Suppressor macrophage treated with lipopolysaccharide for 4 hours (primary cell): Measurements from ENCODE around the gene SNRNP25.

Experiments
- DNase-seq: peaks from one replicate; pipeline ENCODE4 v3.0.0-alpha.2; 2020

Gene SNRNP25

GRCh38 chr16:63998-64913 is 10.6 kb downstream of the SNRNP25 start:
- DNase-seq, result no peak

- DNase-seq, result no peak
Measured at GRCh38 chr16:64914-65255, 11.3 kb downstream of the SNRNP25 start.

DNA sequence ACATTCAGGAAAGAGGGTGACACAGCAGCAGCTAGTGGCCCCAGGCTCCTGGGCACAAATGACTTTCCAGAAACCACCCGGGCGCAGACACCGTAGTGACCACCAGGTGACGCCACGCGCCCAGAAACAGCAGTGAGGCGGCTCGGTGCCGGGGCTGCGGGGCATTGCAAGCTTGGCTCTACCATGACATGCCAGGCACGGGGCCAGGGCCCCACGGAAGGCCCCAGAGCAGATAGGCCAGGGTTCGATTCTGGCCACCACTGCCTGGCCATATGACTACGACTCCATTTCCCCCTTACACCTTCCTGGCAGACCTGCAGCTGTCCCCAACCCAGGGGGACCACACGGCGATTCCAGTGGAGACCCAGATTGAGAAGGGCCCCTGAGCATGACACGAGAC is 12.1 kb downstream of the SNRNP25 start:
- DNase-seq, result peak; percentile 88

DNA sequence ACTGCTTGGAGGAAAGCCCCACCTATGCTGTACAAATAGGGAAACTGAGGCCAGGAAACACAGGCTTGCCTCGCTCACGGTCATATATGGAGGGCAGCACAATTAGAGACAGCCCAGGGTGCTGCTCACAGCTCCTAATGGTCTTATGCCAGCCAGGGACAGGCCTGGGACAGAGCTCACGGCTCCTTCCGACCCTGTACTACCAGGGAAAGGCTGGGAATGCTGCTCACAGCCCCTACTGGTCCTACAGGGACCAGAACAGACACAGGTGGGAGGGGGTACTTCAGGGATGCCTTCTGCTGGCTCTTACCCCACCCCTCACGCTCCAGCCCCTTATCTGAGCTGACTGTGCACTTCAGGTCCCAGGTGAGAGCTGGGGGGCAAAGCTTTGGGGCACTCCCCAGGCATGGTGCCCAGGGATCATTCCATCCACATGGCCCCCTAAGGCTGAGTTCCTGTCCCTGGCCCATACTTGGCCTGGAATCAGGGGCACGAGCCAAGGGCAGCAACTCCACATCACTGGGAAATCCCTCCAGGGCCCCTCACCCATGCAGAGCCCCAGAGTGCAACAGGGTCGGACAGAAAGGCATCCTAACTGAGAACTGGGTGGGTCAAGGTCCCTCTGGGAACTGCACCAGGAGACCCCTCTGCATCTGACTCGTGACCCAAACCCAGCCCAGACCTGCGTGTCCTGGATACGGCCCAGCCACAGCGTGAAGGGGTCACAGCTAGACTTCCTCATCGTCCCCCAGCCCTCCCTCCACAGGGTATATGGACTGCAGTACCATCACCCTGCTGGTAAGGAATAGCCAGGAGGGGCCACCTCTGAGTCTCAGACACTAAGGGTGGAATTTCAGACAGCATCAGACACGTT is 12.9 kb downstream of the SNRNP25 start:
- no peak for DNase-seq

DNA sequence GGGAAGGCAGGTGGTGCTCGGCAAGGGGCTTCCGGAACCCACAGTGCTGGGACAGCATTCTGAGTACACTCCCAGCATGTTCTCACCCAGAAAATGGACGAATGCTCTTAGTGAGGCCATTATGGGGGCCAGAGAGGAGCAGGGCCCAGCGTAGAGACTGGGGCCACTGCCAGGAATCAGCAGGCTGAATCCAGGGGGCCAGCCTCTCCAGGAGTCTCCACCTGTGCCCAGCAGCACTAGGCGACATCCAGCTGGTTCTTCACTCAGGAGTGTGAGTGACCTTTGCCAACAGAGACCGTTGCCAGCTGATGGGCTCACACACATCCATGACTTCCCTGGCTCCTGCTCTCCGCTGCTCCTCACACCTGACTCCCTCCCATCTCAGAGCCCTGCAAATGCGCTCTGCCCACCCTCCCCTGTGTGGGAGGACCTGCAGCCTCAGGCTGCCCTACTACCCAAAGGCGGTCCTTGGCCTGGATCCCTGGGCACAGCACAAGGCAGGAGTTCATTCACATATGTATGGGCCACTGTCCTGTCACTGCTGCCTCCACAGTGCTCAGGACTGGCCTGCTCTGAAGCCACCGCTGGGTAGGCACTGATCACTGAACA is 13.7 kb downstream of the SNRNP25 start:
- no peak for DNase-seq

GRCh38 chr16:67884-68789 is 14.5 kb downstream of the SNRNP25 start:
- no peak for DNase-seq

DNA sequence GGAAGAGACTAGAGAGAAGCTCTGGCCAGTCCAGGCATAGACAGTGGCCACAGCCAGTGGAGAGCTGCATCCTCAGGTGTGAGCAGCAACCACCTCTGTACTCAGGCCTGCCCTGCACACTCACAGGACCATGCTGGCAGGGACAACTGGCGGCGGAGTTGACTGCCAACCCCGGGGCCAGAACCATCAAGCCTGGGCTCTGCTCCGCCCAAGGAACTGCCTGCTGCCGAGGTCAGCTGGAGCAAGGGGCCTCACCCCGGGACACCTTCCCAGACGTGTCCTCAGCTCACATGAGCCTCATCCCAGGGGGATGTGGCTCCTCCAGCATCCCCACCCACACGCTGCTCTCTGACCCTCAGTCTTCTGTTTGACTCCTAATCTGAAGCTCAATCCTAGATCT is 15.6 kb downstream of the SNRNP25 start:
- no peak for DNase-seq

DNA sequence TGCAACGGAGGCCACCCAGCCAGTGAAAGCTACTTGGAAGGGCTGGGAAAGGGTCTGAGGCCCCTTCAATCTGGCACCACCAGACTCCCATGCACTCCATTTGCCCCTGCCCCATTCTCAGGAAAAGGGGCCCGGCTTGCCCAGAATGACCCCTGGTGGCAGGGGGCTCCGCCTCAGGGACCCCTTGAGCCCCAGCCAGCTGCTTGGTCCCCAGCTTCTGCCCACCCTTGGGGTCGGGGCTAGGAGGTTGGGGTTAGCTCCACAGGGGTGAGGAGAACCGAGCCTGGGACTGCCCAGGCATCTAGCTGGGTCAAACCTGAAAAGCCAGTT is 17.5 kb downstream of the SNRNP25 start:
- DNase-seq, result no peak

DNA sequence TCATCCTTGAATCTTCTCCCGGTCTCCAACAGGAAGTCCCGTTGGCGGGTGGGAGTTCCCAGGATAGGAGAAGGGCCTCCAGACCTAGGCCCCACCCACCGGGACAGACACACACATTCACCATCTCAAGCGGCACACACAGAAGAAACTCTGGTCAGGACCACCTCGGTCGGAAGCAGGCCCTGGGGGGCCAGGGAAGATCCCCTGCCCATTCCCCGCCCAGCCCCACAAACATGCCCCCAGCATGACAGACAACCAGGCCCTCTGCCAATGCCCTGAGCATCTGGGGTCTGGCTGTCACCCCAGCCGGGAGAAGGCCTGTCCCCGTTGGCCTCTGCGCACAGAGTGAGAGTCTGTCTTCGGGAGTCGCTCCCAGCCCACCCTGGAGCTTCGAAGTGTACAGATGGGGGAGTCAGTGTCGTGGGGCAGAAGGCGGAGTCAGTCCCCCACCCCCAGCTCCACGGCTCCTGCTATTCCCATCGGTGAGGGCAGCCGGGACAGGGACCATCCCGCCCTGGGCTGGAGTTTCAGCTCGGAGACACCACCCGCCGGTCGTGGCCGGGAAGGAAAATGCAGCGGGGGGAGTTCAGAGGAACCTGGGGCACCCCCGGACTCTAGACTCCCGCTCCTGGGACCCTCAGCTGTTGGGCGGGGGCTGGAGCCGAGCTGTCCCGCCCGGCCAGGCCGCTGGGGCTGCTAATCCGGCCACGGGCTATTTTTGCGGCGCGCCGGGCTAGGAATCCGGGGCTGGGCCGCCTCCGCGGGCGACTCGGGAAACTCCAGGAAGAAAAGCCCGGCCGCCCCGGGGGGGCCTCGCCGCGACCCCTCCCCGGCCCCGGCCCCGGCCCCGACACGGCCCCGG is 18.1 kb downstream of the SNRNP25 start:
- peak; percentile 23 for DNase-seq

GRCh38 chr16:72561-73548 is 19.2 kb downstream of the SNRNP25 start, which contains the start of gene RHBDF1:
TSS of gene RHBDF1 (minus strand) at chr16:72631. CDS start at chr16:65015, 7,616 bp downstream.
- DNase-seq, result peak; percentile 63

GRCh38 chr16:74051-74746 is 20.6 kb downstream of the SNRNP25 start:
- no peak for DNase-seq

DNA sequence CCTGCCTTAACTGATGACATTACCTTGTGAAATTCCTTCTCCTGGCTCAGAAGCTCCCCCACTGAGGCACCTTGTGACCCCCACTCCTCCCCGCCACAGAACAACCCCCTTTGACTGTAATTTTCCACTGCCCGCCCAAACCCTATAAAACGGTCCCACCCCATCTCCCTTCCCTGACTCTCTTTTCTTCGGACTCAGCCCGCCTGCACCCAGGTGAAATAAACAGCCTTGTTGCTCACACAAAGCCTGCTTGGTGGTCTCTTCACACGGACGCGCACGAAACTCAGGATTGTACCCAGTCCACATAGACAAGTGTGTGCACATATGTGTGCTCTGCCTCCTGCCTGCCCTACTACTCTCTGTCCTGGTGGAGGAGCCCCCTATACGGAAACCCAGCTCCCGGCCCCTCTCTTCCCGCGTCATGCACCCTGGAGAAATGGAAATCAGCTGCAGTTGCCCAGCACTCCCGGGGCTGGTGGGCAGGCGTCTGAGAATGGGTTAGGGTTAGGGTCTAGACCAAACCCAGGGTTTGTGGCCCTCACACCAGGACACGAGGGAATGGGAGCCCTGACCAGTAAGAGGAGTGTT is 21.2 kb downstream of the SNRNP25 start:
- DNase-seq, result no peak

DNA sequence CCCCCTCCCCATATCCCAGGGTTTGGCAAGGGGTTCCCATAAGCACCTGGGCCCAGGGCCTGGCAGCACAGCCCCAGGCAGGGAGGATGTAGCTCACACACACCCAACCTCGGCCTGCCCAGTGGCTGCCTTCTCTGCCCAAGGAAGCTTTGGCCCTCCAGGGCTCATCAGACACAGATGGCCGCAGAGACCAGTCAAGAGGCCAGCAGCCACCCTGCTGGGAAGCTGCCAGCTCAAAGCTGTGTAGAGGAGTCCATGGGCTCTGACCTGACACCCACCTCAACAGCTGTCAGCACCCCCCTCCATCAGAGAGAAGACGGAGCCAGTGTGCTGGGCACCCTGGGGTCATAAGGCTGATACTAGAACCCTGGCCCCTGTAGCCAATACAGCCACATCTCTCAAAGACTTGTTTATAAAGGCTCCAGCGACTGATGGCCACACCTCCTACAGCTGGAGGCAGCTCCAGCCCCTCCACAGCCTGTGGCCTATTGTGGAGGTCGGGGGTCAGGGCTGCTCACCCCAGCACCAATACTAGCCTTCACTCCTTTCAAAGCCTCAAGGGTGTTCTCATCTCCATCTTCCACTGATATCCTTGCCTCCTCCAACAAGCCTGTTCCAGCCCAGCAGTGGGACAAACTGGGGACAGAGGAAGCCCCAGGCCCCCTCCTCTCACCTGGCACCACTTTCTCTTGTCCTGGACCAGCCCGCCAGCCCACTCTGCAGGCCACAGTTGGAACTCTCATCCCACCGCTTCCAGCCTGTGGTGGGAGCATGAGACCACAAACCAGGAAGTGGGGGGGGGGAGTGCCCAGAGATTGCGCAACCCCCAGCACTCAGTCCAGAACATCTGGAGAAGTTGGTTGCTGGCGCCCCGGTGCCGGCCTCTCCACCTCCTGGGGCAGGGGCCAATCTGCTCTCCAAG is 22.2 kb downstream of the SNRNP25 start:
- peak; percentile 76 for DNase-seq

GRCh38 chr16:76535-77272 is 23.1 kb downstream of the SNRNP25 start:
- DNase-seq, result no peak

- peak; percentile 40 for DNase-seq
Measured at GRCh38 chr16:77273-77806, 23.7 kb downstream of the SNRNP25 start.

GRCh38 chr16:77807-78443 is 24.3 kb downstream of the SNRNP25 start, which contains the start of gene MPG:
TSS of gene MPG (plus strand) at chr16:78225. CDS start at chr16:78310, 85 bp downstream.
- DNase-seq, result peak; percentile 88
